AML-193 (cell line): ENCODE measurements around the gene FGF12.

Experiments
- DNase-seq, 2 experiments: peaks; one replicate each; lab custom pipeline; 2025; lab: John Stamatoyannopoulos, UW

Gene FGF12

GRCh38 chr3:192339214-192339613 lies 388.1 kb downstream of the FGF12 start:
- no peak for DNase-seq

- no peak for DNase-seq
Observed at GRCh38 chr3:192336286-192336685, 391.1 kb downstream of the FGF12 start.

GRCh38 chr3:192332386-192333291 lies 394.7 kb downstream of the FGF12 start:
- DNase-seq, result no peak

- DNase-seq, result no peak
Observed at GRCh38 chr3:192331749-192332385, 395.5 kb downstream of the FGF12 start.

GRCh38 chr3:192326656-192327055 lies 400.7 kb downstream of the FGF12 start:
- no peak for DNase-seq

- no peak for DNase-seq
Observed at GRCh38 chr3:192317564-192317963, 409.8 kb downstream of the FGF12 start.

GRCh38 chr3:192313605-192314004 lies 413.7 kb downstream of the FGF12 start:
- no peak for DNase-seq

GRCh38 chr3:192307631-192308030 lies 419.7 kb downstream of the FGF12 start:
- no peak for DNase-seq

- no peak for DNase-seq
Observed at GRCh38 chr3:192303235-192303634, 424.1 kb downstream of the FGF12 start.

- no peak for DNase-seq
Observed at GRCh38 chr3:192302721-192303120, 424.6 kb downstream of the FGF12 start.

- no peak for DNase-seq
Observed at GRCh38 chr3:192299921-192300320, 427.4 kb downstream of the FGF12 start.

GRCh38 chr3:192296845-192297244 lies 430.5 kb downstream of the FGF12 start:
- no peak for DNase-seq

GRCh38 chr3:192284443-192285072 lies 442.8 kb downstream of the FGF12 start:
- no peak for DNase-seq

- no peak for DNase-seq
Observed at GRCh38 chr3:192281207-192281880, 446.0 kb downstream of the FGF12 start.

GRCh38 chr3:192279664-192280063 lies 447.7 kb downstream of the FGF12 start:
- no peak for DNase-seq

GRCh38 chr3:192277477-192277876 lies 449.9 kb downstream of the FGF12 start:
- DNase-seq, result no peak

- DNase-seq, result no peak
Observed at GRCh38 chr3:192275741-192276355, 451.5 kb downstream of the FGF12 start.

GRCh38 chr3:192273697-192274010 lies 453.7 kb downstream of the FGF12 start:
- DNase-seq, result no peak

- no peak for DNase-seq
Observed at GRCh38 chr3:192273001-192273696, 454.2 kb downstream of the FGF12 start.

- DNase-seq, result no peak
Observed at GRCh38 chr3:192262001-192262400, 465.3 kb downstream of the FGF12 start.

GRCh38 chr3:192261135-192261534 lies 466.2 kb downstream of the FGF12 start:
- no peak for DNase-seq
